H1 (cell line): ENCODE data around the gene CDK5. TPM values are rescaled to one million over a fixed set of nuclear protein-coding genes. Genes with fewer than 3 reads are reported as not detected.

Source experiments
- BACH1 ChIP-seq: IDR thresholded peaks from 2 replicates; pipeline ENCODE4 v1.6.1; 2012; ENCODE audit warnings: low read length, improper control_type of control experiment
- CHD2 ChIP-seq: IDR thresholded peaks from 2 replicates; pipeline ENCODE4 v1.6.1; 2012; ENCODE audit warnings: low read length, improper control_type of control experiment
- CHD7 ChIP-seq: fragments of 300-600 bp; sonication (generic); IDR thresholded peaks from 2 replicates; pipeline ENCODE4 v1.7.1; 2012; ENCODE audit warnings: low read length, moderate library complexity, mild to moderate bottlenecking, inconsistent platforms; ENCODE audit not compliant: insufficient replicate concordance
- E2F6 ChIP-seq: IDR thresholded peaks from 2 replicates; pipeline ENCODE4 v1.6.1; 2012; ENCODE audit warnings: inconsistent platforms
- JUND ChIP-seq: IDR thresholded peaks from 2 replicates; pipeline ENCODE4 v1.6.1; 2011; ENCODE audit warnings: mild to moderate bottlenecking, improper control_type of control experiment, low read length
- KDM4A ChIP-seq: IDR thresholded peaks from one replicate; pipeline ENCODE4 v1.7.1; 2012; ENCODE audit warnings: low read depth, mild to moderate bottlenecking, moderate library complexity, low read length, inconsistent platforms; ENCODE audit not compliant: severe bottlenecking
- KDM5A ChIP-seq: fragments of 200-600 bp; IDR thresholded peaks from 2 replicates; pipeline ENCODE4 v1.7.1; 2012; ENCODE audit warnings: mild to moderate bottlenecking, low read length, inconsistent platforms, mixed read lengths
- MAFK ChIP-seq: IDR thresholded peaks from 2 replicates; pipeline ENCODE4 v1.6.1; 2012; ENCODE audit warnings: low read depth, mild to moderate bottlenecking, improper control_type of control experiment, low read length
- SP4 ChIP-seq: IDR thresholded peaks from 2 replicates; pipeline ENCODE4 v1.6.1; 2012; ENCODE audit warnings: low read length, inconsistent platforms
- TAF7 ChIP-seq: optimal IDR thresholded peaks from 2 replicates; pipeline ENCODE3; 2011; ENCODE audit warnings: low read depth, mild to moderate bottlenecking, inconsistent platforms, low read length, moderate library complexity, borderline replicate concordance
- polyA plus RNA-seq, 7 experiments: library from polyadenylated mRNA; depleted of rRNA in 3 of 7; stranded (reverse) in 5 of 7; unstranded in 2 of 7; fragments of >200 nt in 5 of 7; fragments of 200-250 nt in 2 of 7; gene quantifications; 1 replicate in 5 of 7; 2 replicates in 1 of 7; 4 replicates in 1 of 7; pipeline versions ENCODE4 v1.2.1 to v1.2.3, GENCODE V29; 2011 to 2013; ENCODE audit warnings: missing spikeins in 2 of 7, mixed read lengths in 2 of 7
- total RNA-seq: library from RNA; stranded (reverse); fragmentation: NEBNext Ultra II Directional; extraction: Animal tissue kit (Norgen Biotek cat#: 25700); gene quantifications from 2 replicates; pipeline ENCODE4 v1.2.1, GENCODE V29; 2021

The CDK5 gene
- total and polyA plus RNA-seq, 2 of the 8 experiments (the other 6 are each of a cell fraction or from before 2014, with no cell fraction given), result 22.8 to 37.2 TPM

- TF ChIP-seq CHD7 (no peak), E2F6 (no peak), SP4 (0 out of 2 replicates have a peak, but pooled peaks have one; percentile 34), TAF7 (no peak), JUND (no peak), MAFK (no peak), CHD2 (no peak), KDM4A (peak; percentile 17), KDM5A (no peak), BACH1 (no peak)
Measured at GRCh38 chr7:151104411-151105235, 46.9 kb upstream of the CDK5 start (continued).
